DND-41 (cell line): ENCODE data around the gene TSTD2.

ENCODE experiments used
- ATAC-seq: fragments of 200-7000 bp; cut with Tn5 transposase; 3 replicates; pipeline ENCODE4 v1.9.1; 2021; ENCODE audit warnings: low read depth; ENCODE audit not compliant: insufficient read depth
- DNase-seq: peaks from one replicate; pipeline ENCODE4 v3.0.0-alpha.2; 2020
- H2AFZ ChIP-seq: 2 replicates; pipeline ENCODE4 v1.6.0; 2012; ENCODE audit warnings: low read depth, low read length
- H3K27ac ChIP-seq: 2 replicates; pipeline ENCODE4 v1.5.1; 2012; ENCODE audit warnings: low read length, inconsistent platforms
- H3K27me3 ChIP-seq: fragments of 200-600 bp; sonication (generic); 2 replicates; pipeline ENCODE4 v1.6.0; 2012; ENCODE audit warnings: low read length, mild to moderate bottlenecking, inconsistent platforms; ENCODE audit not compliant: insufficient read depth, poor library complexity
- H3K36me3 ChIP-seq: 2 replicates; pipeline ENCODE4 v1.5.1; 2012; ENCODE audit warnings: low read length, inconsistent platforms; ENCODE audit not compliant: insufficient read depth
- H3K4me1 ChIP-seq: 2 replicates; pipeline ENCODE4 v1.5.1; 2012; ENCODE audit warnings: mild to moderate bottlenecking, low read length; ENCODE audit not compliant: insufficient read depth
- H3K4me2 ChIP-seq: 2 replicates; pipeline ENCODE4 v1.6.0; 2012; ENCODE audit warnings: mild to moderate bottlenecking, moderate library complexity, low read length, inconsistent platforms; ENCODE audit not compliant: insufficient read depth
- H3K4me3 ChIP-seq, 2 experiments: fragments of 200-600 bp in 1 of 2; shearing (Covaris generic) in 1 of 2; 2 replicates each; pipeline ENCODE4 v1.5.1; 2012 to 2016; ENCODE audit warnings: inconsistent platforms in 2 of 2, low read length in 2 of 2, mild to moderate bottlenecking in 2 of 2, low read depth in 1 of 2, moderate library complexity in 1 of 2
- H3K79me2 ChIP-seq: 2 replicates; pipeline ENCODE4 v1.6.0; 2012; ENCODE audit warnings: low read length, inconsistent platforms; ENCODE audit not compliant: insufficient read depth
- H3K9ac ChIP-seq: 2 replicates; pipeline ENCODE4 v1.6.0; 2012; ENCODE audit warnings: low read depth, mild to moderate bottlenecking, inconsistent platforms, low read length, moderate library complexity
- H3K9me3 ChIP-seq: 2 replicates; pipeline ENCODE4 v1.5.1; 2012; ENCODE audit warnings: low read length, moderate library complexity, mild to moderate bottlenecking, inconsistent platforms; ENCODE audit not compliant: insufficient read depth, severe bottlenecking
- H4K20me1 ChIP-seq: 2 replicates; pipeline ENCODE4 v1.6.0; 2012; ENCODE audit warnings: low read length; ENCODE audit not compliant: insufficient read depth
- CTCF ChIP-seq: IDR thresholded peaks from 2 replicates; pipeline ENCODE4 v1.5.1; 2012; ENCODE audit warnings: borderline replicate concordance, low read length, moderate library complexity, mild to moderate bottlenecking; ENCODE audit not compliant: poor library complexity, severe bottlenecking; ENCODE audit errors: extremely low read depth
- EZH2 ChIP-seq: IDR thresholded peaks from 3 replicates; pipeline ENCODE4 v1.6.1; 2012; ENCODE audit warnings: borderline replicate concordance, low read depth, mild to moderate bottlenecking, moderate library complexity, low read length, inconsistent platforms; ENCODE audit not compliant: severe bottlenecking

Gene TSTD2

GRCh38 chr9:97571664-97572063 lies 61.5 kb downstream of the TSTD2 start:
- Histone ChIP-seq H3K79me2 (no peaks in the 10 kb centered on the region), H4K20me1 (no peaks in the 10 kb centered on the region), H2AFZ (no peak overlapping the region), H3K36me3 (no peaks in the 10 kb centered on the region), H3K4me3 (no peak overlapping the region), H3K27me3 (no peaks in the 10 kb centered on the region), H3K4me2 (no peak overlapping the region), H3K4me1 (peaks cover 8% of the 10 kb centered on the region; the same call in 1 of the 2 replicates), H3K9ac (no peak overlapping the region), H3K9me3 (no peaks in the 10 kb centered on the region), H3K27ac (no peak overlapping the region)
- TF ChIP-seq CTCF (no peak), EZH2 (no peak)
- no peak for DNase-seq
- ATAC-seq = no peak

- Histone ChIP-seq H3K79me2 (no peaks in the 10 kb centered on the region), H3K27ac (no peak overlapping the region), H3K9ac (no peak overlapping the region), H3K4me2 (no peak overlapping the region), H3K4me1 (peaks cover 8% of the 10 kb centered on the region; the same call in 1 of the 2 replicates), H3K36me3 (no peaks in the 10 kb centered on the region), H3K4me3 (no peak overlapping the region), H3K27me3 (no peaks in the 10 kb centered on the region), H2AFZ (no peak overlapping the region), H3K9me3 (no peaks in the 10 kb centered on the region), H4K20me1 (no peaks in the 10 kb centered on the region)
- ATAC-seq (no peak), DNase-seq (no peak)
- TF ChIP-seq EZH2 = no peak
Observed at GRCh38 chr9:97570899-97571298, 62.3 kb downstream of the TSTD2 start.

GRCh38 chr9:97568461-97569275 lies 64.5 kb downstream of the TSTD2 start:
- Histone ChIP-seq H4K20me1 (no peaks in the 10 kb centered on the region), H3K36me3 (no peaks in the 10 kb centered on the region), H3K27ac (no peak overlapping the region), H3K4me2 (no peak overlapping the region), H3K9ac (no peak overlapping the region), H3K79me2 (no peaks in the 10 kb centered on the region), H3K4me3 (no peak overlapping the region), H3K9me3 (no peaks in the 10 kb centered on the region), H2AFZ (no peak overlapping the region), H3K4me1 (0 out of 2 replicates have a peak, but pooled peaks cover 4% of the 10 kb centered on the region), H3K27me3 (no peaks in the 10 kb centered on the region)
- TF ChIP-seq CTCF (no peak), EZH2 (no peak)
- no peak for DNase-seq
- no peak for ATAC-seq

- H3K4me2 ChIP-seq = no peak overlapping the region
- no peaks in the 10 kb centered on the region for H3K27me3 ChIP-seq
- TF ChIP-seq EZH2 (no peak), CTCF (no peak)
- no peaks in the 10 kb centered on the region for H3K9me3 ChIP-seq
- ATAC-seq (no peak), DNase-seq (no peak)
- H3K9ac ChIP-seq = no peak overlapping the region
- no peaks in the 10 kb centered on the region for H4K20me1 ChIP-seq
- H2AFZ ChIP-seq = no peak overlapping the region
- no peak overlapping the region for H3K27ac ChIP-seq
- H3K4me1 ChIP-seq = 0 out of 2 replicates have a peak, but pooled peaks cover 4% of the 10 kb centered on the region
- no peak overlapping the region for H3K4me3 ChIP-seq
- no peaks in the 10 kb centered on the region for H3K36me3 ChIP-seq
- no peaks in the 10 kb centered on the region for H3K79me2 ChIP-seq
Observed at GRCh38 chr9:97567894-97568202, 65.3 kb downstream of the TSTD2 start.
